Endothelial cell (in vitro differentiated cells): Measurements from ENCODE around the gene SLCO6A1. TPM values are rescaled to one million over a fixed set of nuclear protein-coding genes. Genes with fewer than 3 reads are reported as not detected.
A peak's percentile ranks its signal among the peaks of the same experiment; 100 is the strongest.

Experiments
- DNase-seq: peaks from one replicate; pipeline ENCODE4 v3.0.0; 2021; ENCODE audit warnings: low spot score
- H3K27ac Mint-ChIP-seq: one replicate; pipeline ENCODE4 v1.8.0; 2021; ENCODE audit warnings: mixed read lengths, inconsistent platforms; ENCODE audit not compliant: unreplicated experiment
- H3K27me3 Mint-ChIP-seq: one replicate; pipeline ENCODE4 v1.8.0; 2021; ENCODE audit warnings: mild to moderate bottlenecking, moderate library complexity, mixed read lengths, inconsistent platforms; ENCODE audit not compliant: unreplicated experiment
- H3K36me3 Mint-ChIP-seq: one replicate; pipeline ENCODE4 v1.8.0; 2021; ENCODE audit warnings: mild to moderate bottlenecking, low read depth, mixed read lengths, inconsistent platforms; ENCODE audit not compliant: unreplicated experiment
- H3K4me1 Mint-ChIP-seq: one replicate; pipeline ENCODE4 v1.8.0; 2021; ENCODE audit warnings: mild to moderate bottlenecking, mixed read lengths, inconsistent platforms; ENCODE audit not compliant: unreplicated experiment
- H3K4me3 Mint-ChIP-seq: one replicate; pipeline ENCODE4 v1.8.0; 2021; ENCODE audit warnings: mild to moderate bottlenecking, mixed read lengths, inconsistent platforms; ENCODE audit not compliant: unreplicated experiment
- H3K9me3 Mint-ChIP-seq: one replicate; pipeline ENCODE4 v1.8.0; 2021; ENCODE audit warnings: mixed read lengths, inconsistent platforms; ENCODE audit not compliant: unreplicated experiment
- CTCF ChIP-seq: fragments of 200-600 bp; sonication (generic); IDR thresholded peaks from one replicate; pipeline ENCODE4 v1.5.0; 2021; ENCODE audit warnings: antibody characterized with exemption; ENCODE audit not compliant: unreplicated experiment
- total RNA-seq: library from RNA; stranded (reverse); fragmentation: NEBNext Ultra II Directional; extraction: Animal tissue kit (Norgen Biotek cat#: 25700); gene quantifications from one replicate; pipeline ENCODE4 v1.2.1, GENCODE V29; 2021; ENCODE audit not compliant: unreplicated experiment

Gene SLCO6A1
- total RNA-seq, 1 donor from 2014 or later, result 0.51 TPM

GRCh38 chr5:102539996-102540728, 41.4 kb upstream of the SLCO6A1 start:
- DNase-seq, result no peak
- Mint-ChIP-seq H3K4me1 (no peaks in the 10 kb centered on the region), H3K4me3 (no peak overlapping the region), H3K27me3 (no peaks in the 10 kb centered on the region), H3K27ac (no peak overlapping the region), H3K36me3 (no peaks in the 10 kb centered on the region), H3K9me3 (no peaks in the 10 kb centered on the region)
- TF ChIP-seq CTCF, result no peak

- no peak overlapping the region for H3K27ac Mint-ChIP-seq
- H3K4me3 Mint-ChIP-seq, result no peak overlapping the region
- no peaks in the 10 kb centered on the region for H3K4me1 Mint-ChIP-seq
- H3K9me3 Mint-ChIP-seq, result no peaks in the 10 kb centered on the region
- no peaks in the 10 kb centered on the region for H3K36me3 Mint-ChIP-seq
- no peak for TF ChIP-seq CTCF
- no peaks in the 10 kb centered on the region for H3K27me3 Mint-ChIP-seq
- DNase-seq, result no peak
Observed at GRCh38 chr5:102539562-102539961, 40.8 kb upstream of the SLCO6A1 start.

- Mint-ChIP-seq H3K36me3 (no peaks in the 10 kb centered on the region), H3K27ac (no peak overlapping the region), H3K4me3 (no peak overlapping the region), H3K4me1 (peaks cover 2% of the 10 kb centered on the region), H3K27me3 (no peaks in the 10 kb centered on the region), H3K9me3 (no peaks in the 10 kb centered on the region)
- DNase-seq, result no peak
- no peak for TF ChIP-seq CTCF
Observed at GRCh38 chr5:102537011-102537410, 38.2 kb upstream of the SLCO6A1 start.

- Mint-ChIP-seq H3K4me3 (no peak overlapping the region), H3K4me1 (peaks cover 4% of the 10 kb centered on the region), H3K27me3 (no peaks in the 10 kb centered on the region), H3K36me3 (no peaks in the 10 kb centered on the region), H3K9me3 (no peaks in the 10 kb centered on the region), H3K27ac (no peak overlapping the region)
- peak; percentile 42 for TF ChIP-seq CTCF
- no peak for DNase-seq
Observed at GRCh38 chr5:102536323-102536928, 37.6 kb upstream of the SLCO6A1 start.

GRCh38 chr5:102532123-102532522, 33.3 kb upstream of the SLCO6A1 start:
- no peak for DNase-seq
- H3K4me1 Mint-ChIP-seq, result peaks cover 4% of the 10 kb centered on the region
- no peaks in the 10 kb centered on the region for H3K27me3 Mint-ChIP-seq
- H3K36me3 Mint-ChIP-seq, result no peaks in the 10 kb centered on the region
- H3K27ac Mint-ChIP-seq, result no peak overlapping the region
- H3K9me3 Mint-ChIP-seq, result no peaks in the 10 kb centered on the region
- H3K4me3 Mint-ChIP-seq, result no peak overlapping the region
- no peak for TF ChIP-seq CTCF
